Measurements from ENCODE around the gene HES2. TPM values are rescaled to one million over a fixed set of nuclear protein-coding genes. Genes with fewer than 3 reads are reported as not detected.

Gene HES2
- total and polyA plus RNA-seq, 9 of the 15 experiments (the other 6 are each of a cell fraction or from before 2014, with no cell fraction given): 0.05 to 0.18 (median 0.07) TPM; not detected in 4

DNA sequence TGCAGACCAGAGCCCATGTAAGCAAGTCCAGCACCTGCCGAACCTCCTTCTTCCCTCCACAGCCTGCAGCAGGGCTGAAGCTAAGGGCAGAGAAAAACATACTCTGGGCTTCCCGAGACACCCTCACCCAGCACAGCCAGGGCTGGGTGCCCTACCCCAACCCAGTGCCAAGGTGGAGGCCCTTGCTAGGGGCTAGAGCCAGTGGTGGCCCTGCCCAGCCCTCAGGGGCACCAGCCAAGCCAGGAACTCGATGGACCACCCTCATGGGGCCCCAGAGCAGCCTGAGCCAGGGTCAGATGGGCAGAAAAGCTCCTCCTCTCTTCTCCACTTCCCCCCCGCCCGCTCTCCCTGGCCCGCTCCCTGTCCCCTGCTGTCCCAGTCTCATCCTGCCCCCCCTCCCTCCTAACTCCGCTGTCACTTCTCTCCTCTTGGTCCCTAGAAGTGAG, 30.3 kb upstream of the HES2 start:
- Histone ChIP-seq H3K9ac (ENCODE audit: insufficient read depth in 1 of 2, low read depth in 2 of 2, low read length in 2 of 2) (no peak overlapping the region), H3K9me1 (ENCODE audit: control insufficient read depth, insufficient read depth, low read length) (peaks cover 5% of the 10 kb centered on the region), H3K27ac (ENCODE audit: extremely low read depth, low read depth, low read length) (no peak overlapping the region), H3K4me1 (replicated peaks in 1 of 2; ENCODE audit: control insufficient read depth in 2 of 2, insufficient read depth in 2 of 2, low read length in 2 of 2) (peaks cover 0 to 51% of the 10 kb centered on the region in 2 experiments; a peak in 2 of 5 replicates), H3K36me3 (ENCODE audit: control insufficient read depth, insufficient read depth, low read length) (no peaks in the 10 kb centered on the region), H3K27me3 (ENCODE audit: control insufficient read depth in 2 of 2, insufficient read depth in 2 of 2, low read length in 2 of 2) (peaks cover 55 to 87% of the 10 kb centered on the region in 2 experiments), H3K9me3 (replicated peaks; ENCODE audit: control insufficient read depth, insufficient read depth, low read depth, low read length) (no peaks in the 10 kb centered on the region), H2AFZ (ENCODE audit: low read depth, low read length) (no peak overlapping the region), H3K4me3 (no peak overlapping the region), H3K4me2 (ENCODE audit: insufficient read depth, low read length) (no peak overlapping the region), H4K20me1 (replicated peaks; ENCODE audit: control insufficient read depth, insufficient read depth, low read length) (peaks cover 20% of the 10 kb centered on the region; the same call in 1 of the 2 replicates), H3K79me2 (ENCODE audit: control insufficient read depth, insufficient read depth, low read length) (no peaks in the 10 kb centered on the region)
- CTCF ChIA-PET (ENCODE audit: low intra/inter-chr PET ratio): no interaction called here
- intact Hi-C loops (cut with micrococcal nuclease): no loop called here
- DNase-seq (ENCODE audit: extremely low read depth in 1 of 4, low spot score in 3 of 4): no peak
- ATAC-seq: no peak
- POLR2A ChIA-PET: interaction anchor here (0.6 to 0.7 kb wide), 2 partner anchors 95 to 229 kb away, joined by 3 read pairs; no protein-coding TSS in a partner anchor
- BruUV-seq (replicated peaks): no TSS peak
- FAIRE-seq: no peak
- no peak for TF ChIP-seq ZNF324 (CRISPR knock-in tag; IDR thresholded peaks at IDR 0.05)
- peak; percentile 9; the same call in 1 of the 2 replicates for TF ChIP-seq STAG1 (CRISPR knock-in tag; IDR thresholded peaks at IDR 0.05; ENCODE audit: borderline replicate concordance)
- 6% methylated on average over 4 of the region's 7 CpGs for WGBS (ENCODE audit: insufficient coverage, low coverage, missing lambda C conversion rate)
- in situ Hi-C loops (cut with MboI): no loop called here

DNA sequence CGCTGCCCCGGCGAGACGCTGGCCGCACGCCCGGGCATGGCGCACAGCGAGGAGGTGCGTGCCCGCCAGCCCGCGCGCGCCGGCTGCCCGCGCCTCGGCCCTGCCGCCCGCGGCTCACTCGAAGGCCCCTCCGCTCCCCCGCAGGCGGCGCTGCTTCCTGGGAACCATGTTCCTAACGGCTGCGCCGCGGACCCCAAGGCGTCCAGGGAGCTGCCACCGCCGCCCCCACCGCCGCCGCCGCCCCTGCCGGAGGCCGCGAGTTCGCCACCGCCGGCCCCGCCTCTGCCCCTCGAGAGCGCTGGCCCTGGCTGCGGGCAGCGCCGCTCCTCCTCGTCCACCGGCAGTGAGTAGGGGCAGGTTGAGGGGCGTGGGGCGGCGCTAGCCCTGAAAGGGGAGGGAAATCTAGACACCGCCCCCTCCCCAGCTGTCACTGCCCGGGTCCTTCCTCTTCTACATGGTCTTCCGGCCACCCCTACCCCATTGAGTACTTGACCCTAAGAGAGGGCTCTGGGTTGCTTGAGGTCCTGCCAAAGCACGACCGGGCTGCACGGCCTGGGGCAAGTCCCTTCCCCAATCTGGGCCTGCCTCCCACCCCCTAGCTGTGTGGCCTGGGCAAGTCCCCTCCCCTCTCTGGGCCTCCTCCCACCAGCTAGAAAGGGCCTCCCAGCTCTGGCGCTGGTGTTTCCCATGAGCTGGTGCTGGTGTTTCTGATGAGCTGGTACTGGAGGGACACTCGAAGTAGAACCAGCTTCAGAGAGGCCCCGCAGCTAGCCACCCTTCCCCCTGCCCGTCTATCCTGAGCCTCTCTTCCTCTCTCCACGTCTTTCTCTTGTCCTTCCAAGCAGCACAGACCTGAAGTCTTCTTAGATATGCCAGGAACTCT, 29.3 kb upstream of the HES2 start:
- ChIA-PET CTCF (ENCODE audit: low intra/inter-chr PET ratio) (no interaction called here), POLR2A (no interaction called here)
- DNase-seq (ENCODE audit: extremely low read depth in 1 of 4, low spot score in 3 of 4) (peak in 3 of 4 experiments; percentile 57 to 75 (median 71)), ATAC-seq (peak; percentile 30), FAIRE-seq (peak; percentile 26)
- peaks cover 5% of the 10 kb centered on the region for H3K9me1 ChIP-seq (ENCODE audit: control insufficient read depth, insufficient read depth, low read length)
- 4% methylated on average over 47 of the region's 66 CpGs for WGBS (ENCODE audit: insufficient coverage, low coverage, missing lambda C conversion rate)
- intact Hi-C loops (cut with micrococcal nuclease) (no loop called here), in situ Hi-C loops (cut with MboI) (no loop called here)
- H3K27ac ChIP-seq (ENCODE audit: extremely low read depth, low read depth, low read length): no peak overlapping the region
- H3K79me2 ChIP-seq (ENCODE audit: control insufficient read depth, insufficient read depth, low read length): no peaks in the 10 kb centered on the region
- no peaks in the 10 kb centered on the region for H3K9me3 ChIP-seq (replicated peaks; ENCODE audit: control insufficient read depth, insufficient read depth, low read depth, low read length)
- no TSS peak for BruUV-seq (replicated peaks)
- H3K27me3 ChIP-seq (ENCODE audit: control insufficient read depth in 2 of 2, insufficient read depth in 2 of 2, low read length in 2 of 2): peaks cover 65 to 87% of the 10 kb centered on the region in 2 experiments
- H4K20me1 ChIP-seq (replicated peaks; ENCODE audit: control insufficient read depth, insufficient read depth, low read length): peaks cover 31% of the 10 kb centered on the region
- H3K4me1 ChIP-seq (replicated peaks in 1 of 2; ENCODE audit: control insufficient read depth in 2 of 2, insufficient read depth in 2 of 2, low read length in 2 of 2): peaks cover 0 to 51% of the 10 kb centered on the region in 2 experiments; a peak in 2 of 5 replicates
- H2AFZ ChIP-seq (ENCODE audit: low read depth, low read length): no peak overlapping the region
- H3K4me3 ChIP-seq: no peak overlapping the region
- H3K4me2 ChIP-seq (ENCODE audit: insufficient read depth, low read length): no peak overlapping the region
- peak overlapping the region in 1 of 2 experiments; percentile 45; a peak in 2 of 4 replicates for H3K9ac ChIP-seq (ENCODE audit: insufficient read depth in 1 of 2, low read depth in 2 of 2, low read length in 2 of 2)
- no peaks in the 10 kb centered on the region; the same call in 2 of the 3 replicates for H3K36me3 ChIP-seq (ENCODE audit: control insufficient read depth, insufficient read depth, low read length)
- TF ChIP-seq ETS1 (conservative IDR thresholded peaks at IDR 0.05; ENCODE audit: control insufficient read depth, low read depth, low read length) (0 out of 2 replicates have a peak, but pooled peaks have one; percentile 38), ZSCAN29 (IDR thresholded peaks at IDR 0.05) (no peak)

All from K562 (cell line).